ENCODE measurements around the gene NEK8.

GRCh38 chr17:28763137-28763799, 34.7 kb downstream of the NEK8 start:
- TF ChIP-seq EZH2phosphoT487 (IDR thresholded peaks at IDR 0.05; ENCODE audit: borderline replicate concordance, low read depth, low read length) (no peak), CTCF (conservative IDR thresholded peaks at IDR 0.05; ENCODE audit: low read length) (no peak)
